GM23248 (cell line): ENCODE measurements around the gene APEH. TPM values are rescaled to one million over a fixed set of nuclear protein-coding genes. Genes with fewer than 3 reads are reported as not detected.

Experiments used
- DNase-seq: peaks from one replicate; pipeline ENCODE4 v3.0.0-alpha.2; 2015
- H2AFZ ChIP-seq: fragments of 200-600 bp; sonication (generic); 2 replicates; pipeline ENCODE4 v1.6.1; 2016; ENCODE audit warnings: antibody characterized with exemption
- H3F3A ChIP-seq: fragments of 200-600 bp; sonication (generic); 2 replicates; pipeline ENCODE4 v1.6.1; 2016; ENCODE audit warnings: mild to moderate bottlenecking, antibody characterized with exemption, mixed run types; ENCODE audit not compliant: insufficient read depth
- H3K27ac ChIP-seq: fragments of 200-600 bp; sonication (generic); 2 replicates; pipeline ENCODE4 v1.5.1; 2016; ENCODE audit warnings: mild to moderate bottlenecking
- H3K27me3 ChIP-seq: fragments of 200-600 bp; sonication (generic); replicated peaks from 2 replicates; pipeline ENCODE4 v1.6.1; 2016; ENCODE audit warnings: mild to moderate bottlenecking; ENCODE audit not compliant: insufficient read depth
- H3K36me3 ChIP-seq: fragments of 200-600 bp; sonication (generic); 2 replicates; pipeline ENCODE4 v1.6.1; 2016; ENCODE audit warnings: low read depth, mild to moderate bottlenecking
- H3K4me1 ChIP-seq: fragments of 200-600 bp; sonication (generic); 2 replicates; pipeline ENCODE4 v1.6.1; 2016; ENCODE audit warnings: mild to moderate bottlenecking; ENCODE audit not compliant: insufficient read depth
- H3K4me2 ChIP-seq: fragments of 200-600 bp; sonication (generic); one replicate; pipeline ENCODE4 v1.6.1; 2016; ENCODE audit warnings: mild to moderate bottlenecking; ENCODE audit not compliant: unreplicated experiment
- H3K4me3 ChIP-seq: fragments of 200-600 bp; sonication (generic); 2 replicates; pipeline ENCODE4 v1.5.1; 2016; ENCODE audit warnings: mild to moderate bottlenecking
- H3K79me2 ChIP-seq: fragments of 200-600 bp; sonication (generic); 2 replicates; pipeline ENCODE4 v1.6.1; 2016; ENCODE audit warnings: mild to moderate bottlenecking; ENCODE audit not compliant: insufficient read depth
- H3K9ac ChIP-seq: fragments of 200-600 bp; sonication (generic); 2 replicates; pipeline ENCODE4 v1.6.1; 2016; ENCODE audit warnings: mild to moderate bottlenecking
- H3K9me2 ChIP-seq: fragments of 200-600 bp; sonication (generic); 2 replicates; pipeline ENCODE4 v1.6.1; 2016; ENCODE audit warnings: mixed run types, mild to moderate bottlenecking, moderate library complexity; ENCODE audit not compliant: insufficient read depth
- H3K9me3 ChIP-seq: fragments of 200-600 bp; sonication (generic); one replicate; pipeline ENCODE4 v1.6.1; 2017; ENCODE audit warnings: low read depth
- H4K20me1 ChIP-seq: fragments of 200-600 bp; sonication (generic); 2 replicates; pipeline ENCODE4 v1.6.0; 2016; ENCODE audit not compliant: insufficient read depth
- EZH2 ChIP-seq: fragments of 200-600 bp; sonication (generic); IDR thresholded peaks from 2 replicates; pipeline ENCODE4 v1.6.1; 2018; ENCODE audit warnings: antibody characterized with exemption, mild to moderate bottlenecking; ENCODE audit not compliant: insufficient read depth, poor library complexity, severe bottlenecking
- EZH2phosphoT487 ChIP-seq: fragments of 200-600 bp; sonication (generic); IDR thresholded peaks from 2 replicates; pipeline ENCODE4 v1.6.1; 2018; ENCODE audit warnings: antibody characterized with exemption, moderate library complexity, mild to moderate bottlenecking, low read depth; ENCODE audit not compliant: insufficient read depth
- WGBS, 2 experiments: methylation state at CpG; one replicate each; pipeline ENCODE4 v1.1.6; 2015 to 2017; ENCODE audit warnings: low lambda C conversion rate in 2 of 2, low coverage in 1 of 2; ENCODE audit errors: missing lambda C conversion rate in 2 of 2; 5-methylcytosine and 5-hydroxymethylcytosine counted together
- in situ Hi-C: fragments of 300-500 bp; cut with MboI; formaldehyde crosslinking; loops from 2 replicates; pipeline ENCODE4 v1.15.0; 2020
- polyA plus RNA-seq: library from polyadenylated mRNA; unstranded; fragments of >200 nt; fragmentation: Nextera tagmentation; extraction: Ambion mirVana; gene quantifications from 2 replicates; pipeline ENCODE4 v1.2.1, GENCODE V29; 2016
- total RNA-seq: library from RNA; depleted of rRNA; stranded (reverse); fragments of >200 nt; shearing (Covaris generic); gene quantifications from 2 replicates; pipeline ENCODE4 v1.2.3, GENCODE V29; 2014

The APEH gene
- total and polyA plus RNA-seq, 2 experiments from 2014 or later: 89.1 to 108 TPM

GRCh38 chr3:49650177-49650576 is 24.0 kb upstream of the APEH start:
- no peak for TF ChIP-seq EZH2phosphoT487
- no peak for TF ChIP-seq EZH2
- H3K79me2 ChIP-seq: no peaks in the 10 kb centered on the region
- no peak overlapping the region for H3K4me2 ChIP-seq
- no peak overlapping the region for H3K27ac ChIP-seq
- H3K4me1 ChIP-seq: no peaks in the 10 kb centered on the region
- 0 out of 2 replicates have a peak, but pooled peaks cover 3% of the 10 kb centered on the region for H3K27me3 ChIP-seq
- H4K20me1 ChIP-seq: no peaks in the 10 kb centered on the region
- H3K4me3 ChIP-seq: no peak overlapping the region
- H3K9ac ChIP-seq: no peak overlapping the region
- 50 to 79% methylated on average over 1 of the region's 1 CpG for WGBS, 2 experiments
- H3F3A ChIP-seq: no peaks in the 10 kb centered on the region
- no peaks in the 10 kb centered on the region for H3K9me2 ChIP-seq
- in situ Hi-C loops: no loop called here
- DNase-seq: no peak
- H3K9me3 ChIP-seq: no peaks in the 10 kb centered on the region
- no peak overlapping the region for H2AFZ ChIP-seq
- no peaks in the 10 kb centered on the region for H3K36me3 ChIP-seq

GRCh38 chr3:49650637-49651036 is 23.5 kb upstream of the APEH start:
- no peaks in the 10 kb centered on the region for H3K79me2 ChIP-seq
- TF ChIP-seq EZH2 (no peak), EZH2phosphoT487 (no peak)
- DNase-seq: no peak
- no peak overlapping the region for H3K27ac ChIP-seq
- H4K20me1 ChIP-seq: no peaks in the 10 kb centered on the region
- H3K36me3 ChIP-seq: no peaks in the 10 kb centered on the region
- no peaks in the 10 kb centered on the region for H3K9me2 ChIP-seq
- H3K9me3 ChIP-seq: no peaks in the 10 kb centered on the region
- in situ Hi-C loops: no loop called here
- no peak overlapping the region for H3K9ac ChIP-seq
- no peaks in the 10 kb centered on the region for H3F3A ChIP-seq
- H3K4me3 ChIP-seq: no peak overlapping the region
- H2AFZ ChIP-seq: no peak overlapping the region
- no peaks in the 10 kb centered on the region for H3K4me1 ChIP-seq
- WGBS, 2 experiments: 54 to 60% methylated on average over 8 of the region's 8 CpGs
- no peak overlapping the region for H3K4me2 ChIP-seq
- H3K27me3 ChIP-seq: 0 out of 2 replicates have a peak, but pooled peaks cover 3% of the 10 kb centered on the region

- H2AFZ ChIP-seq: no peak overlapping the region
- H3K27me3 ChIP-seq: 0 out of 2 replicates have a peak, but pooled peaks cover 12% of the 10 kb centered on the region
- in situ Hi-C loops: no loop called here
Measured at GRCh38 chr3:49652218-49652902, 21.8 kb upstream of the APEH start.

GRCh38 chr3:49652903-49653415 is 21.2 kb upstream of the APEH start:
- H3K27me3 ChIP-seq: 0 out of 2 replicates have a peak, but pooled peaks cover 12% of the 10 kb centered on the region
- no peaks in the 10 kb centered on the region for H3K36me3 ChIP-seq
- H2AFZ ChIP-seq: no peak overlapping the region
- TF ChIP-seq EZH2 (no peak), EZH2phosphoT487 (no peak)
- H3K9me3 ChIP-seq: no peaks in the 10 kb centered on the region
- H3K4me3 ChIP-seq: no peak overlapping the region
- H3K9me2 ChIP-seq: no peaks in the 10 kb centered on the region
- DNase-seq: no peak
- no peaks in the 10 kb centered on the region for H3K79me2 ChIP-seq
- in situ Hi-C loops: no loop called here
- no peaks in the 10 kb centered on the region for H3K4me1 ChIP-seq
- H3F3A ChIP-seq: no peaks in the 10 kb centered on the region
- H3K9ac ChIP-seq: no peak overlapping the region
- WGBS, 2 experiments: 61 to 62% methylated on average over 21 of the region's 21 CpGs
- no peaks in the 10 kb centered on the region for H4K20me1 ChIP-seq
- H3K4me2 ChIP-seq: no peak overlapping the region
- no peak overlapping the region for H3K27ac ChIP-seq

More at GRCh38 chr3:49652218-49652902, 21.8 kb upstream of the APEH start:
- Histone ChIP-seq H3K9ac (no peak overlapping the region), H4K20me1 (no peaks in the 10 kb centered on the region), H3K27ac (no peak overlapping the region), H3F3A (no peaks in the 10 kb centered on the region), H3K4me1 (no peaks in the 10 kb centered on the region), H3K36me3 (no peaks in the 10 kb centered on the region), H3K79me2 (no peaks in the 10 kb centered on the region), H3K4me2 (no peak overlapping the region), H3K4me3 (no peak overlapping the region), H3K9me3 (no peaks in the 10 kb centered on the region), H3K9me2 (no peaks in the 10 kb centered on the region)
- TF ChIP-seq EZH2phosphoT487 (no peak), EZH2 (no peak)
- DNase-seq: no peak
- 78 to 79% methylated on average over 30 to 36 of the region's 36 CpGs for WGBS, 2 experiments
